GM15510 (cell line): ENCODE data around the gene RTN4RL1.

Experiments used
- POLR2A ChIP-seq: IDR thresholded peaks from 3 replicates; pipeline ENCODE4 v1.6.1; 2011; ENCODE audit warnings: borderline replicate concordance; ENCODE audit not compliant: insufficient read length; ENCODE audit errors: extremely low read depth

RTN4RL1 gene

DNA sequence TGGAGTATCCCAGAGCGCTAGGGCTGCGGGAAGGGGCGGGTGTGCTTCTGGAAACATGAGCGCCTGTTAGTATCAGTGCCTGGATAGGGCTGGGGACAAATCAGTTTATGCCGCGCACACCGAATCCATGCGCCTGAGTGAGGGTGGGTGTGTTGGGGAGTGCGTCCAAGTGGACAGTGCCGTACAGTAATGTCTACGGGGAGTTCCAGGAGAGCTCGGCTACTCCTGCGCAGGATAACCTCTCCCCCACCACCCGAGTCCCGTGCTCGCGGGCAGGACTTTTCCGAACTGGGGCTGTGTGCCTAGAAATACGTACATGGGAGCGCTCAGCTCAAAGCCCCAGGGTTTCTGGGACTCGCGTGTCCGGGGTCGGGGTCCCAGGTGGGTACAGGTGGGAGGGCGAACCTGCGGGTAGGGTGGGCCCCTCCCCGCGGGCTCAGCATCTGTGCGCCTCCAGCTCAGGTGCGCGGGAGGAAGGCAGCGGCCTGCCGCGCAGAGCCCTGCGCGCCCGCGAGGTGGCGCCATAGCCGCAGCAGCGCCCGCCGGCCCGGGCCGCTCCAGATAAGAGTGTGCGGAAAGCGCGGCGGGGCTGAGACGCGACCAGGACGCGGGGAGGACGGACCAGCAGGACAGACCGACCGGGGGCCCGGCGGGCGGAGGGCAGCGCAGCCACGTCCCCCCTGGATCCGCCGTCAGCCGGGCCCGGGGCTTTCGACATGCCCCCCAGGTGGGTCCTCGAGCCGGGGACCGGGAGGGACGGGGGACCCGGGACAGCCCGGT is 29.6 kb upstream of the RTN4RL1 start, which contains the start of gene HIC1:
Gene HIC1, plus strand, starts transcription at position 592 of the 780 bp plus-strand sequence. CDS start 1,588 bp downstream, outside the sequence.
- peak; percentile 85 for TF ChIP-seq POLR2A

DNA sequence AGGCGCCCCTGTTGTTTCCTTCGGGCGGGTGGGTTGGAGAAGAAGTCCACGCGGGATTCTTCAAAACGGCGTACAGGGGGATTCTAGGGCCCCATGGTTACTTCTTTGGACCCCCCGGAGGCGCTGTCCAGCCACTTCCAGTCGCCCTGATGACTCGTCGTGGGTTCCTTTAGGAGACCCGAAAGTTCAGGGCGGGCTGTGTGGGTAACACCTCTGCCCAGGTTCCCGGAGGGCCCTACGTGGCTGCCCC is 29.1 kb upstream of the RTN4RL1 start:
- TF ChIP-seq POLR2A, result no peak

DNA sequence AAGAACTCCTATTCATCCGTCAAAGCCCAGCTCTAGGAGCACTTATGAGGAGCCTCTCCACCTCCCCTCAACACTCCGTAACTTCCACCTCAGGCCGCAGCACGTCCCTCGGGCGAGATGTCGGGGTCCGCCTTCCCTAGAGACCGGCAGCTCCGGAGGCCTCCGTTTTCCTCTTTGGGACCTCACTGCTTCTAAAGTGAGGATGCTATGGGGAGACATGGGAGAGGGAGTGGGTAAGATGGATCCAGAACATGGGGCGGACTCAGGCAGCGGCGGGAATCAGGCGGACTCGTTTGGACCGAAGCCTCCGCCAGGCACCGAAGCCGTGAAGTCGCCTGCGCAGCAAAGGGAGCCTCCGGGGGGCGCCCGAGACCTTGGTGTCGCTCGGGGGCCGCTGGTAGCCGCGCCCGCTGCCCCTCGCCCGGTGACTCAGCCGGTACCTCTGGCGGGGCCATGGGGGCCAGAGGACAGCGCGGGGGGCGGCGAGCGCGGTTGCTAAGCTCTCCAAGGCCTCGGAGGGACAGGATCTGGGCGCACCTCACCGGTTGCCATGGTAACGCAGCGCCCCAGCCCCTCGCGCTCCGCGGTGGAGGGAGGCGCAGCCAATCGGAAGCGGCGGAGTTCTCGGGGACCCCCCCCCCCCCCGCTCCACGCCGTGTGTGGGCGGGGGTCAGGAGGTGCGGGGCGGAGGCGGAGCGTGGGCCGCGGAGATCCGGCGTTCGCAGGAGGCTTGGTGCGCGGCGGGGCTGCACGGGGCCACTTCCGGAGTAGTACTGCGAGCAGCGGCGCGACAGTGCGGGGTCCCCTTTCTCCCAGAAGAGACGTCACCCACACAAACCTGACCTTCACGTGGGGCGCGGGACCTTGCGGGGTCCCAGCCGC is 28.5 kb upstream of the RTN4RL1 start:
- no peak for TF ChIP-seq POLR2A

DNA sequence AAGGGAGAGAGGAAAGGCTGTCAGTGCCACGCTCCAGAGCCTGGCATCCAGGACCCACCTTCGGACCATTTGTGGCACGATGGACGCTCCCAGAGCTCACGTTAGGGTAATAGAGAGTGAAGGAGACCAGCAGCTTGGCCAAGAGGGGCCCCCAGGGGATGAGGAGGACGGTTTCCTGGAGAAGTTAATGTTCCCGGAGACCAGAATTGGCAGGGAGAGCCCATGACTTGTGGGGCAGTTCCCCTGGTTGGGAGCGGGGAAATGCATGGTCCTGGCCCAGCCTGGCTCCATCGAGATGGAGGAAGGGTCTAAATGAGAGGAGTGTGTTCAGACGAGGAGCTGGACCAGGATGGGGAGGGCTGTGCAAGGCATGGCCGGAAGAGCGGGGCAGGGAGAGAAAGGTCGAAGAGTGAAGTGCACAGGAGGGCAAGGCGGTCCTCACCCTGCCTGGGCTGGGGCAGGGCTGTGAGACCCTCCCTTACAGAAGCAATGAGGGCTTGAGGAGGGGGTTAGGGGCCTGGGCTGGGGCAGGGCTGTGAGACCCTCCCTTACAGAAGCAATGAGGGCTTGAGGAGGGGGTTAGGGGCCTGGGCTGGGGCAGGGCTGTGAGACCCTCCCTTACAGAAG is 26.9 kb upstream of the RTN4RL1 start:
- TF ChIP-seq POLR2A, result no peak

GRCh38 chr17:2051061-2051932 is 26.2 kb upstream of the RTN4RL1 start:
- TF ChIP-seq POLR2A, result no peak

DNA sequence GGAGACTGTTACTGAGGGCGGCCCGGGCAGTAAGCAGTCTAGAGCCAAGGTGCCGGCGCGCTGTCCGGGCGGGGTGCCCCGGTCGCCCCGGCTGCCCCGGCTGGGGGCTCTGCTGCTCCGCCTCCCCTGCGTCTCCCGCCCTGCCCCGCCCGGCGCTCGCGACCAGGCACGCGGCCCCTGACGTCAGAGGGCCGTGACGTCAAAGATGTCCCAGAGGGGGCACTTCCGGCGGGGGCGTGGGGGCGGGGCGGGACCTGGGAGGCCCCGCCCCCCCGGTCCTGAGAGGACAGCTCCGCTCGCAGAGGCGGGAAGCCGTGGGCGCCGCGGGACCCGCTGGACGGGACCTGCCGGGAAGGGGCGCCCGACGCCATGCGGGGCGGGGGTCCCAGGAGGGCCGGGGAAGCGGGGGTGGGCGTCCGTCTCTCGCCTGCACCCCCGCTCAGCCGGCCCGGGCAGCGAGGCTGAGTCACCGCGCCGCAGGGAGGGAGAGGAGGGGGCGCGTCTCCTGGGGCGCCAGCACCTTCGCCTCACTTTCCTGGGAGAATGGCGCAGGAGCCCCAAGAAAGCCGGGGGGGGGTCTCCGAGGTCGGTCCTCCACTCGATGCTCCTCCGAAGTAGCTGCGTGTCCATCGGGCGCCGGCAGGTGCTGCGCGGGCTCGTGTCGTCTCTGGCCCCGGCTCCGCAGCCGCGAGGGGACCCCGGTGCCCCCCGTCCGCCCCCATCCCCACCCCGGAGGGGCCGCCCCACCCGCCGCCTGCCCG is 25.3 kb upstream of the RTN4RL1 start:
- TF ChIP-seq POLR2A, result no peak

DNA sequence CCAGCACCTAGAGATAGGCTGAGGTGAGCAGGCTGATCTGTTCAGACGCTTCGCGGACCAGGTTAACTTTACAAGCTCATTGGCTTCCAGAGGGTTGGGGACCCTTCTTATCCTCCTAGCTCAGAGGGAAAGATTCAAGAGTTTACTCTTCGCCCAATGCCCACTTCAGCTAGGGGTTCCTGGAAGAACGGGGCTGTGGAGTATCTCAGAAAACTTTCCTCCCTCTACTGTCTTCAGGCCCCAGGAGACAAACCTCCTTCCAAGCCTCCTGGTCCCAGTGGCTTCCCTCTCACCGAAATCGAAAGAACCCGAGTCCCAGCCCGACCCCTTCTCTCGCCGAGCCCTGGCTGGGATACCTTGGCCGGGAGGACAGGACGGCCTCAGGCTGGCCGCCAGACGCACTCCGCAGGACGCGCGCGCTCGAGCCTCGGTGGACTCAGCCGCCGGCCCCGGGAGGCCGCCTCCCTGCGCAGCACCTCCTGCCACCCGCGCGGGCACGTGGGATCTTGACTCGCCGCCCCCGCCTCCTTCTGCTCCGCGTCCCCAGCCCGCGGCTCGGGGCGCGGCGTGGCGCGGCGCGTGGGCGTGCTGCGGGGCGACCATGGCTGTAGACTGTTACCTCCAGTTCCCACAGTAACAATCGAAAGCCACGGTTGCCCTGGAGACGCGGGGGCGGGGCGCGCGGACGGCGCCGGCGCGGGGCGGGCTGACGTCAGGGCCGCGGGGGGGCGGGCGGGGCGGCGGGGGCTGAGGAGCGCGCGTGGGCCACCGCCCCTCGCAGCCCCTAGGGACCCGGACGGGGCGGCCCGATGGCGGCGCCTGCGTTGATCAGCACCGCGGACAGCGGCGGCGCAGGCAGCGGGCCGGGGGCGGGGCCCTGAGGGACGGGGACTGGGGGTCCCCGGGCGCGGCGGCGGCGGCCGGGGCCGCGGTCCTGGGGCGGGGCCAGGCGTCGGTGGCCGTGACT is 24.5 kb upstream of the RTN4RL1 start:
- no peak for TF ChIP-seq POLR2A

- TF ChIP-seq POLR2A, result no peak
These were observed 23.7 kb upstream of the RTN4RL1 start for GRCh38 chr17:2048805-2049204.

DNA sequence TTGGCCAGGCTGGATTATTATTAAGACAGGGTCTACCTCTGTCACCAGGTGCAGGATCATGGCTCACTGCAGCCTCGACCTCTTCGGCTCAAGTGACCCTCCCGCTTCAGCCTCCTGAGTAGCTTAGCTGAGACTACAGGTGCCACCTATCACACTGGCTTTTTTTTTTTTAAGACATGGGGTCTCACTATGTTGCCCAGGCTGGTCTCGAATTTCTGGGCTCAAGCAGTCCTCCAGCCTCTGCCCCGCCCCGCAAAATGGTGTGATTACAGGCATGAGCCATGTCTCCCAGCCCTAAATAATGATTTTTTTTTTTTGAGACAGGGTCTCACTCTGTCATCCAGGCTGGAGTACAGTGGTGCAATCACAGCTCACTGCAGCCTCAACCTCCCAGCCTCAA is 22.5 kb upstream of the RTN4RL1 start:
- no peak for TF ChIP-seq POLR2A

DNA sequence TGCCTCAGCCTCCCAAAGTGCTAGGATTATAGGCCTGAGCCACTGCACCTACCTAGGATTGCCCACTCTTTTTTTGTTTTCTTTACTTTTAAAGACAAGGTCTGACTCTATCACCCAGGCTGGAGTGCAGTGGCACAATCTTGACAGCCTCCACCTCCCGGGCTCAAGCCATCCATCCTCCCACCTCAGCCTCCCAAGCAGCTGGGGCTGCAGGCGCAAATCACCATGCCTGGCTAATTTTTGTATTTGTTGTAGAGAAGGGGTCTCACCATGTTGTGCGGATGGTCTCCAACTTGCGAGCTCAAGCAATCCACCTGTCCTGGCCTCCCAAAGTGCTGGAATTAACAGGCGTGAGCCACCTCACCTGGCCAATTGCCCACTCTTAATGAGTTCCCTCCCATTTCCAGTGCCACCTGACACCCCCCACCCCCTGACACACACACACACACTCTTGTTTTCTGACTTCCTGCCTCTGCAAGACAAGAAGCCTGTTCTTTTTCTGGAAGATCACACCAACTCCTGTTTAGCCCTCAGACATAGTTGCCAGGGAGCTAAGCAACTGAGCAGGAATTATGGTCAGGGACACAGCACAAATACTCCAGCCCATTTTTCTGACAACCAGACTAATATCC is 19.2 kb upstream of the RTN4RL1 start:
- no peak for TF ChIP-seq POLR2A

DNA sequence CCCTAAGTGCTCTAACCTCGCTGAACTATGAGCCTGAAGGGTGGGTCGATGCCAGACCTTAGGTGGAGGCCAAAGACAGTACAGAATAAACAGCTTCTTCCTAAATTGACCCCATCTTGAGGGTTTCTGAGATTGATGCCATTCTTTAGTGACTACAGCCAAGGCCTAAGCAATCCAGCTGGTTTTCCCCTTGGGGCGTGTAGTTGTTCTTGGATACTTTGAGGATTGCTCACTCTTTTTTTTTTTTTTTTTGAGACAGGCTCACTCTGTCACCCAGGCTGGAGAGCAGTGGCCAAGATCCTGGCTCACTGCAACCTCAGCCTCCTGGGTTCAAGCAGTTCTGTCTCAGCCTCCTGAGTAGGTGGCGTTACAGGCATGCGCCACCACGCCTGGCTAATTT is 18.7 kb upstream of the RTN4RL1 start:
- no peak for TF ChIP-seq POLR2A

GRCh38 chr17:2042933-2043332 is 17.8 kb upstream of the RTN4RL1 start:
- TF ChIP-seq POLR2A, result no peak
